ENCODE results near the gene LGALS7.
"Not testable (repeated sequence)": the region's sequence is repeated elsewhere in the genome, so short reads cannot be mapped to it uniquely, and the experiment has no call there.

LGALS7 gene

GRCh38 chr19:38770228-38770948 is 2.9 kb downstream of the LGALS7 start:
- not testable (repeated sequence) for DNase-seq

GRCh38 chr19:38769635-38770211 is 3.6 kb downstream of the LGALS7 start:
- no peak for DNase-seq

DNA sequence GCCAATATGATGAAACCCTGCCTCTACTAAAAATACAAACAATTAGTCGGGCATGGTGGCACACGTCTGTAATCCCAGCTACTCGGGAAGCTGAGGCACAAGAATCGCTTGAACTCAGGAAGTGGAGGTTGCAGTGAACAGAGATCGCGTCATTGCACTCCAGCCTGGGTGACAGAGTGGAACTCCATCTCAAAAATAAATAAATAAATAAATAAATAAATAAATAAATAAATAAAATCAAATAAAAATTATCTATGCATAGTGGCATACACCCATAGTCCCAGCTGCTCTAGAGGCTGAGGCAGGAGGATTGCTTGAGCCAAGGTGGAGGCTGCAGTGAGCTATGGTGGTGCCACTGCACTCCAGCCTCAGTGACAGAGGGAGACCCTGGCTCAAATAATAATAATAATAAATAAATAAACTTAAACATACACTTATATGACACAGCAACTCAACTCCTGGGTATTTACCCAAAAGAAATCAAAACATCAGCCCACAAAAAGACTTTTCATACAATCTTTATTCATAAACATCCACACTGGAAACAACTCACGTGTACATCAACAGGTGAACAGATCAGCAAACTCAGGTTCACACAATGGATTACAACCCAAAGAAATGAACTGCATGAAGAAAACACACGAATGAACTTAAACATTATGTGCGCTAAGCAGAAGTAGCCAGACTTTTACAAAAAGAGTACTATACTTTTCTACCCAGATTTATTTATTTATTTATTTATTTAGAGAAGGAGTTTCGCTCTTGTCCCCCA is 6.9 kb downstream of the LGALS7 start:
- no peak for DNase-seq

DNA sequence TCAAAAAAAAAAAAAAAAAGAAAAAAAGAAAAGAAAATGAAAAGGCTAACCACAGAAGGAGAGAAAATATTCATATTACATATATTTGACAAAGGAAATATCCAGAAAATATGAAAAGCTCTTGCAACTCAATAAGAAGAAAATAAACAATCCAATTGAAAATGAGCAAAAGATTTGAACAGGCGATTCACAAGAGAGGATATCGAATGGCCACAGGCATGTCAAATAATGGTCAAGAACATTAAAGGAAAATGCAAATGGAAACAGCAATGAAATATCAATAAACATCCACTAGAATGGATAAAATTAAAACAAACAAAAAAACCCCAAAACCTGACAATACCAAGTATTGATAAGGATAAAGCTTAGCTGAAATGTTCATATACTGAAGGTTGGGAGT is 8.1 kb downstream of the LGALS7 start:
- DNase-seq, result no peak

- no peak for DNase-seq
Measured at GRCh38 chr19:38763795-38764220, 9.5 kb downstream of the LGALS7 start.

DNA sequence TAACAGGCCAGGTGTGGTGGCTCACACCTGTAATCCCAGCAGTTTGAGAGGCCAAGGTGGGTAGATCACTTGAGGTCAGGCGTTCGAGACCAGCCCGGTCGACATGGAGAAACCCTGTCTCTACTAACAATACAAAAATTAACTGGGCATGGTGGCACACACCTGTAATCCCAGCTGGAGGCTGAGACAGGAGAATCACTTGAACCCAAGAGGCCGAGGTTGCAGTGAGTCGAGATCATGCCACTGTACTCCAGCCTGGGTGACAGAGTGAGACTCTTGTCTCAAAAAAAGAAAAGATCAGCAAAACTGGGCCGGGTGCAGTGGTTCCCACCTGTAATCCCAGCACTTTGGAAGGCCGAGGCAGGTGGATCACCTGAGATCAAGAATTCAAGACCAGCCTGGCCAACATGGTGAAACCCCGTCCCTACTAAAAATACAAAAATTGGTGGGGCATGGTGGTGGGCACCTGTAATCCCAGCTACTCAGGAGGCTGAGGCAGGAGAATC is 11.4 kb downstream of the LGALS7 start:
- DNase-seq, result not testable (repeated sequence)

DNA sequence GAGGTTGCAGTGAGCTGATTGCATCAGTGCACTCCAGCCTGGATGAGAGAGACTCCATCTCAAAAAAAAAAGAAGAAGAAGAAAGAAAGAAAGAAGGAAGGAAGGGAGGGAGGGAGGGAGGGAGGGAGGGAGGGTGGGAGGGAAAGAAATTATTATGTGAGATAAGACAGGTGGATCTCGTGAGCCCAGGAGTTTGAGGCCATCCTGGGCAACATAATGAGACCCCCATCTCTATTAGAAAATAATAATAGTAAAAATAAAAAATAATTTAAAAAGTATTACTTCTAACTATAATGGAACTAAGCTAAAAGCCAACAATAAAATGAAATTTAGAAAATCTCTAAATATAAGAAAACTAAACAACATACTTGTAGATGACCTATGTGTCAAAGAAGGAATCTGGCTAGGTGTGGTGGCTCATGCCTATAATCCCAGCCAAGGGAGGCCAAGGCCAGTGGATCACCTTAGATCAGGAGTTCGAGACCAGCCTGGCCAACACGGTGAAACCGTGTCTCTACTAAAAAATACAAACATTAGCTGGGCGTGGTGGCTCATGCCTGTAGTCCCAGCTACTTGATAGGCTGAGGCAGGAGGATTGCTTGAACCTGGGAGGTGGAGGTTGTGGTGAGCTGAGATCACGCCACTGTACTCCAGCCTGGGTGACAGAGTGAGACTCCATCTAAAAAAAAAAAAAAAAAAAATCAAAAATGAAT is 12.4 kb downstream of the LGALS7 start:
- DNase-seq, result not testable (repeated sequence)

GRCh38 chr19:38759590-38760003 is 13.7 kb downstream of the LGALS7 start:
- no peak for DNase-seq

- DNase-seq, result not testable (repeated sequence)
Measured at GRCh38 chr19:38754196-38754595, 19.1 kb downstream of the LGALS7 start.

DNA sequence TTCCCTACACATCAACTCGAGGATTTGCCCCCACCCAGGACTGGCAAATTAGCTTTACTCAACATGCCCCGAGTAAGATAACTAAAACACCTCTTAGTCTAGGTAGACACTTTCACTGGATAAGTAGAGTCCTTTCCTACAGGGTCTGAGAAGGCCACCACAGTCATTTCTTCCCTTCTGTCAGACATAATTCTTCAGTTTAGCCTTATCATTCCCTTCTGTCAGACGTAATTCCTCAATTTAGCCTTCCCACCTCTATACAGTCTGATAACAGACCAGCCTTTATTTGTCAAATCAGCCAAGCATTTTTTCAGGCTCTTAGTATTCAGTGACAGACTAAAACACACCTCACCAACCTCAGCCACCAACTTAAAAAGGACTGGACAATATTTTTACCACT is 19.5 kb downstream of the LGALS7 start:
- not testable (repeated sequence) for DNase-seq

DNA sequence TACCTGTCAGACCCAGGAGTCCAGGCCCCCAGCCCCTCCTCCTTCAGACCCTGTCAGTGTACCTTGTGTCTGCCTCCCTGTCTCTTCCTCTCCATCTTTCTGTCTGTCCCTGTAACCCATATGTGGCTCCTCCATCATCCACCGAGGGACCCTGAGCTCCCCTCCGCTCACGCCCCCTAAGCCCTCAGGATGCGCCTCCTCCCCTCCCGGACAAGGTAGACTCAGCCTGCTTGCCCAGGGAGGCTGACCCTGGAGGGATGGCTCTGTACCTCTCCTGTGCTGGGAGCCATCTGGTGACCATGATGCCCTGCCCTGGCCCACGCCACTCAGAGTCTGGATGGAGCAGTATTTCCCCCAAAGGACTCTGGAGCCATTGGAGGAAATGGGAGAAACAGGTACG is 28.0 kb downstream of the LGALS7 start:
- DNase-seq, result no peak

- DNase-seq, result no peak
Measured at GRCh38 chr19:38744874-38745273, 28.4 kb downstream of the LGALS7 start.

GRCh38 chr19:38744298-38744681 is 29.0 kb downstream of the LGALS7 start, which contains the start of gene CAPN12:
Gene CAPN12, minus strand, starts transcription at chr19:38744474. Its CDS starts 309 bp downstream, at chr19:38744165.
- DNase-seq, result no peak

- DNase-seq, result no peak
Measured at GRCh38 chr19:38743394-38744297, 29.7 kb downstream of the LGALS7 start.

DNA sequence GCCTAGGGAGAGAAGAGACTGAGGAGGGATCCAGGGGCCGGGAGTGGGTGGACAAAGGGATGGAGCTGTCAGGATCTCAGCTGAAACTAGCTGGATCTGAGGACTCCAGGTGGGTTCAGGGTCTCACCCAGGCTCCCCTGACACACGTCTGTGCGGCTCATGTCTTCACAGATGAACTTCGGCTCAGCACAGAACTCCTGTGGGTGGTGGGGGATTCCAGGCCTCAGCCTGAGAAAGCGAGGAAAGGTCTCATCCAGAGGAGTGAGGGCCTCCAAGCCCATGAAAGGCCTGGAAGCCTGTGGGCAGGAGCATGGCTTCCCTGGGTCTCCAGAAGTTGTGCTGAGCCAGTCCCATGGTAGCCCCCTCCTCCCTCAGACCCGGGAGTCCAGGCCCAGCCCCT is 30.4 kb downstream of the LGALS7 start:
- no peak for DNase-seq

- no peak for DNase-seq
Measured at GRCh38 chr19:38742296-38742695, 31.0 kb downstream of the LGALS7 start.

DNA sequence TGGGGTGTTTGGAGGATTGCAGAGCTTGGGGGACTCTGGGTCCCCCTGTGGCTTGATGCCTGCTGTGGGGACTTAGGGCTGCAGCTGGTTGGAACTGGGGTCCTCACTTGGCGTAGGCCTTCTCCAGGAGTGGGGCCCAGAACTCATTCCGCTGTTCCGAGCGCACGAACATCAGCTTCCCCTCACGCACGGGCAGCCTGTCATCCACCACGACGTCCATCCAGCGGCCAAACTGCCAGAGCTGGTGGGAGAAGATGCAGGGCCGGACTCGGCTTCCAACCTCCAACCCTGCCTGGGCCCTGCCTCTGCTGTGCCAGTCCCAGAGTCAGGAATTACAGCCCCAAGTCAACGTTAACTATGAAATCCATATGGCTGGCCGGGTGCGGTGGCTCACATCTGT is 31.6 kb downstream of the LGALS7 start:
- DNase-seq, result no peak

DNA sequence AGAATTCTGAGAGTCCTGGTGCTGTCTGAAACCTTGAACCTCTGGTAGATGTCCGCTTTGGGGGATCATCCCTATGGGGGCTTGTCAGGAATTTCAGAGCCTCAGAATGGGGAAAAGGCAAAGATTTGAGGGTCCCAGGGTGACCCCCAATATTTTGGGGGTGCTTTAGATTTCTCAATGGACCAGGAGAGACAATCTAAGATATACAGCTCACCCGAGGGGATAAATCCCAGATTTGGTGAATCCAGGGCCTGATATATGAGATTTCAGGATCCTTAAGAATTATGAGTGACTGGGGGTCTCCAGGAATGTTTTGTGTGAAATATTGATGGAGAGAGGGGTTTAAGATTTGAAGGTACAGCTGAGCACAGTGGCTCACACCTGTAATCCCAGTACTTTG is 32.4 kb downstream of the LGALS7 start:
- no peak for DNase-seq

- no peak for DNase-seq
Measured at GRCh38 chr19:38740257-38740592, 33.1 kb downstream of the LGALS7 start.

DNA sequence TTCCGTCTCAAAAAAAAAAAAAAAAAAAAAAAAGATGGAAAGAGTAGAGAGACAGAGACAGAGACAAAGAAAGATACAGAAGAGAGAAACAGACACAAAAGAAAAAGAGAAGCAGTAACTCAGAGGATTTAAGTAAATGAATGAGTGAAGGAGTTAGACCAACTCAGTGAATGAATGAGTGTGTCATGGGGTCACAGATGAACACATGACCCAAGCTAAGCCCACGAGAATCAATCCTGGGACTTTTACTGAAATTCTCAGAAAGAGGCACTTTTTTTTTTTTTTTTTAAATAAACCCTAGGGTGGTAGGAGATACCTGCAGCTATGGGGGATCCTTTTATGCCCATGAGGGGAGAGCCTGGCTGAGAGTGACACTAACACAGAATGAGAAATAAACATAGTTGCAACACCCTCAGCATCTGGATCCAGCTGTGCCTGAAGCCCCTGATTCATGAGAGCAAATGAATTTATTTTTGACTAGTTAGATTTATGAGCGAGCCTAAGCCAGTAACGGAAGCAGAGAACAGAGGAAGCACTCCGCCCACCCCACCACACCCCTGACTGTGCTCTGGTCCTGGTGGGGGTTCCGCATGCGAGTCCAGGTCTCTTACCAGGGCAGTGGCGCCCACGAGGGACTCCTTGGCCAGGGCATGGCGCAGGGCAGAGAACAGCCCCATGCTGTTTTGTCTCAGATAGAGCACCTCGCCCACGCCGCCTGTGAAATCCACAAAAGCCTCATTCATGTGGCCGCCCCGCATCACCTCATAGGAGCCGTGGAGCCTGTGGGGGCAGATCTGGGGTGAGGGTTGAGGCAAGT is 33.7 kb downstream of the LGALS7 start:
- DNase-seq, result no peak
